NOMO-1 treated with DMSO at 0.1 percent for 48 hours (cell line): ENCODE data around the gene S100A9.

Experiments used
- DNase-seq: peaks from one replicate; lab custom pipeline; 2025; ENCODE audit not compliant: unreplicated experiment; lab: John Stamatoyannopoulos, UW

S100A9 gene

DNA sequence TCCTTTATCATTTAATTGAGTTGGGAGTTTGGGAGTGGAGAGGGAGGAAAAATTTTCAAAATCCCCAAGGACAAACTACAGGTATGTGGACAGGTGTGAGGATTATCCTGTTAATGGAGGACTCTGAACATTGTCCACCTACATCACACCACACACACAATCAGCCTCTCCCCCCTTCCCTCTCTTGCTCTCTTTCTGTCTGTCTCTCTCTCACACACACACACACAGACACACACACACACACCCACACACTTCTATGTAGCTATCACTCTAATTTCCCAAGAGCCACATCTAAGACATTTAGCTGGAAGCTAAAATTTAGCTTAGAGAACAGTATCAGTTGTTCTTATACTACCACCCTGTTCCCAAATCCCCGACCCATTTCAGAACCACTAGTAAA is 31.7 kb downstream of the S100A9 start:
- DNase-seq, result no peak

DNA sequence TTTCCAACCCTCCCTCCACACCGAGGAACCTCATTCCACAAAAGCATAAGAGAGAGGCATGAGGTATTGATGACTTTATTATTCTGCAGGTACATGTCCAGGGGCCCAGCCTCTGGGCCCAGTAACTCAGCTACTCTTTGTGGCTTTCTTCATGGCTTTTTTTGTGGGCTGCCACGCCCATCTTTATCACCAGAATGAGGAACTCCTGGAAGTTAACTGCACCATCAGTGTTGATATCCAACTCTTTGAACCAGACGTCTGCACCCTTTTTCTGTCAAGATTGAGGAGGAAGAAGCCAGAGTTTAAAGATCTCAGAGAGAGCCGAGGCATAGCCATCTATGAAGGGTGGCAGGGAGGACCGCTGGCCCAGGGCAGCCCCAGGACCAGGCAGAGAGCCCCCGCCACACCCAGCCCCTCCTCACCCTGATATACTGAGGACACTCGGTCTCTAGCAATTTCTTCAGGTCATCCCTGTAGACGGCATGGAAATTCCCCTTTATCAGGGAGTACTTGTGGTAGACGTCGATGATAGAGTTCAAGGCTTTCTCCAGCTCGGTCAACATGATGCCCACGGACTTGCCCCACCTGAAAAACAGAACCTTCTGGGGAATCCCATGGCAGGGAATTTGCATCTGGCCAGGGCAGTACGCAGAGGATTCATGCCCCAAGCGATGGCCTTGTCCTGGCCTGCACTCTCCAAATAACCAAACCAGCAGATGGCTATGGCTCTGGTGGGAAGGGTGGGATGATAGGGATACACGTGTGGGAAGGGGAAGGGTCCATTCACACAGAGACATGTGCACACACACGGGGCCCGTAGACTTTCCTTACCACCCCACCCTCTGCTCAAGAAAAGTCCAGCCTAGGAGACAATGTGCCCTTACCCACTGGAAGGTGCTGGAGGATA is 32.6 kb downstream of the S100A9 start:
- peak; percentile 82 for DNase-seq

DNA sequence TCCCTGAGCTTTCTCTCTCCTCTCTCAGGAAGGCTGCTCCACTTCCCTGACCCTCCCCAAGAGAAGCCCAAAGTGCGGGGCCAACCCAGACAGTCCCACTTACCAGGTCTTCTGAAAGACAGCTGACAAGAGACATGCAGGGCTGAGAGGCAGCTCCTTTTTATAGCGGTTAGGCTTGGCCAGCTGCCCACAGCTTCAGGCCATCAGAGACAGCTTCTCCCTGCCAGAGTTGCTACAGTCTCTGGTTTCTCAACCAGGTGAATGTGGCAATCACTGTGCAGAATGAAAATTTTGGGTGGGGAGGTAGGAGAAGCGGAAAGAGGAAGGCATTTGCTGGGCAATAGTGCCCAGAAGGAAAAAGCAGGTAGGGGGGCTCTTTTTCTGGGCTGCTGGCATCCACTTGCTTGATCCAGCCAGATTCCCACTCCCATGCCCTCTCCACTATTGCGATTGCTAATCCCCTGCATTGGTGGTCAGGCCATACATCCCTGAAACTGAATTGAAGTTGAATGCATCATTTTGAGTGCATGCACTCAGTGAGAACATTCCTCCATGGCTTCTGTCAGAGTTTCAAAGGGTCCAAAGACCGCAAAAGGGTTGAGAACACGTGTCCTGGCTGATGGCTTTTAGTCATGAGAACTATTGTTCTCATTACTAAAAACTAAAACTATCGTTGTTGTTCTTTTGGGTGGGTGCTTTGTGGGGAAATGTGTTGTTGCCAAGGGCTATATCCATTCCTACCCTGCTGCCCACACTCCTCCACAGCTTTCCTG is 33.5 kb downstream of the S100A9 start, which contains the start of gene S100A8:
Gene S100A8, minus strand, starts transcription at position 136 of the 773 bp plus-strand sequence. CDS start 538 bp downstream, outside the sequence.
- peak; percentile 80 for DNase-seq

DNA sequence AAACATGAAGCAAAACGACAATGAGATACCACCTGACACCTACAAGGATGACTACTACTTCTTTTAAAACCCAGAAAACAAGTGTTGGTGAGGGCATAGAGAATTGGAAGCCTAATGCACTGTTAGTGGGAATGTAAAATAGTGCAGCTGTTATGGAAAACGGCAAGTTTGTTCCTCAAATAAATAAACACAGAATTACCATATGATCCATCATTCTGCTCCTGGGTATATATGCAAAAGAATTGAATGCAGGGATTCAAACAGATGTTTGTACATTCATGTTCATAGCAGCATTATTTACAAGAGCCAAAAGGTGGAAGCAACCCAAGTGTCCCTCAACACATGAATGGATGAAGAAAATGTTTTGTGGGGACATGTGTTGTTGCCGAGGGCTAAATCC is 34.6 kb downstream of the S100A9 start:
- DNase-seq, result no peak

DNA sequence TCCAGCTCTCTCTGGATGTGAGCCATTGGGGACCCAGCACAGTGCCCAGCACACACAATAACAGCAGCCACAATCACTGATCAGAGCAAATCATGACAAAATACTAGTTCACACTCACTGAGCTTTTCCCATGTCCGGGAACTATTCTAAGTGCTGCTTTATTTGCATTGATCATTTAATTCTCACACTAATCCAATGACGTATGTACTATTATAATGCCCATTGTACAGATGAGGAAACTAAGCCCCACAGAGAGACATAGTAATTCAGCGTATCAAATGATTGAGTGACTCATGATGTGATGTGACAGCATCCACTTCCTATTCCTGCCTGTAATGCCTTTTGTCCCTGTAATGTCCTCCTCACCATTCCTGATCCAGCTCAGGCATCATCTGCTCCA is 35.2 kb downstream of the S100A9 start:
- no peak for DNase-seq

DNA sequence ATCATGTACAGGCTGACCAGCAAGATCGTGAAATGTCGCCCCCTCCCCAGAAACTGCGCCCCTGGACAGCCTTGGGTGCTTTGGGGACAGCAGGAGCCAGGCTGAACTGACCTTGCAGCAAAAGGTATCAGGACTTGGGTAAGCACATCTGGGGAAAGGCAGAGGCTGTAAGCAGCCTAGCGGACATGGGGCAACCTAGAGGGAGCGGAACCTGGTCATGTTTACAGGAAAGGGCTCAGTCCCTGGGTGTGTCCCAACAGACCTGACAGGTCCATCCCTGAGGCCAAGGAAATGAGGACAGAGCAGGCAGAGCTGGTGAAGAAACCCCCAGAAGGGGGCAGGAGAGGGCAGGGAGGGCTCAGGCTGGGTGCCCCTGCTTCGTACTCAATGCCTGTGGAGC is 36.3 kb downstream of the S100A9 start:
- no peak for DNase-seq

DNA sequence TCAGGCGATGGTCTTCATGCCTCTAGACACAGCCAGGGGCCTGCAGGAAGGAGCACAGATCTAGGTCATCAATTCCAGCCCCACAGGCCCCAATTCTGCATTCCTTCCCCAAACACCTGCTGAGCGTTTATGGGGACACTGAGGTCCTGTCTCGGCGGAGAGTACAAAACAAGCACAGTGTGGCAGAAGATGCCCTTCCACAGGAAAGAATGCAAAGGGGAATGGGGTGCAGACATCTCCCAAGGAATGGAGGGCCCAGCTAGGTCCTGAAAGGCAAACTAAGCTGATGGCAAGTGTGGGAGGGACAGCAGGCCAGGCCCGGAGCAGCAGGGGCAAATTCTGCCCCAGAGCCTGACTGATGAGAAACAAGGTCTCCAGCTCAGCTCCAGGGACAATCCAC is 36.7 kb downstream of the S100A9 start:
- no peak for DNase-seq

DNA sequence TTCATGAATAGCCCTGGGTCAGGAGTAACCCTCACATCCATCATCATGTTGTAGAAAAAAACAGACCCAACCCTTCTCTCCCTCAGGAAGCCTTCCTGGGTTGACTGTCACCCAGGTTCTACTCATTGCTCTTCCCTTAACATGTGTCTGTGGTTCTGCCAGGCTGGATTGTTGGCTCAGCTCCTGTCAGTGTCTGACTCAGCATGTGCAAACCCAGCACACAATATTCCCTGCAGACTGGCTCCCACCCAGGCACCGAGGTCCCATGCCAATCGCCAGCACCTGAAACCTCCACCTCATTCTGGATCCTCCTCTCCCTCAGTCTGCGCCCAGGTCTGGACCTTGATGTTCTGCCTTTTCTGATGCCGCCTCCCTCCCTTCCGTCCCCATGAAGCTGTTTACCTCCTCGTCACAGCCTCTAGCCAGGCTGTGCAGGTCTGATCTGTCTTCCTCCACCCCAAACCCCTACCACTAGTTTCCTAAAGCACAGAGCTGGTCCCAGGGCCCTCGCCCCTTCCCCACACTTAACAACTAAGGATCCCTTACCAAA is 37.6 kb downstream of the S100A9 start:
- DNase-seq, result no peak

DNA sequence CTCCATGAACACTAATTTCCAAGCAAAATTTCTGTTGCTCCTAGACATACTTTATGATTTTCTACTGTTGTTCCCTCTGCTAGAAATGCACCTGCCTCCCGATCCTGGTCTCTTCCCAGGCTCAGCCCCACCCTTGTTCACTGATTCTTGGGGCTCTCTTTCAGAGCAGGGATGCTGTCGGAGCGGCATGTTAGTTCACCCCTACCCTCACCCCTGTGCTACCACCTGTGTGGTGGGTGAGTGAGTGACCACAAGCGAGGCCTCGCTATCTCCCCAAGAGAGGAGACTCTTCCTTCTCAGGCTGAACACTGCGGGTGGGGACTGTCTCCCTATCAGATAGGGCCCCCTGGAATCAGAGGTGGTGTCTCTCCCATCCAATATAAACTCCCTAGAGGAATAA is 38.1 kb downstream of the S100A9 start:
- no peak for DNase-seq

DNA sequence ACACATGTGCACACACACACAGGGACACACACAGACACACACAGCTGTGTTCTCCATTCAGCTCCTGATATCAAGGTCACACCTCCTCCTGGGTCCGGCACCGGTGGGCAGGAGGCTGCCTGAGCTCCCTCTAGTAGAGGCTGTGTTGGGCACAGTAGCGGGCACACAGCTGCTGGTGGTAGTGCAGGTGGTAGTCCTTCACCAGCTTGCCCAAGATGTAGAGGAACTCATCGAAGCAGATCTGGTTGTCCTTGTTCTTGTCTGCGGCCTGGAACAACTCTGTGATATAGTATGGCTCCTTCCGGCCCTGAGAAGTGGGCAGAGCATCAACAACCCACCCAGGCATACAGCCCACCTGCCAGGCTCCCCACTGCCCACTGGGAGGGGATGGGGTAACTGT is 38.8 kb downstream of the S100A9 start:
- DNase-seq, result no peak

DNA sequence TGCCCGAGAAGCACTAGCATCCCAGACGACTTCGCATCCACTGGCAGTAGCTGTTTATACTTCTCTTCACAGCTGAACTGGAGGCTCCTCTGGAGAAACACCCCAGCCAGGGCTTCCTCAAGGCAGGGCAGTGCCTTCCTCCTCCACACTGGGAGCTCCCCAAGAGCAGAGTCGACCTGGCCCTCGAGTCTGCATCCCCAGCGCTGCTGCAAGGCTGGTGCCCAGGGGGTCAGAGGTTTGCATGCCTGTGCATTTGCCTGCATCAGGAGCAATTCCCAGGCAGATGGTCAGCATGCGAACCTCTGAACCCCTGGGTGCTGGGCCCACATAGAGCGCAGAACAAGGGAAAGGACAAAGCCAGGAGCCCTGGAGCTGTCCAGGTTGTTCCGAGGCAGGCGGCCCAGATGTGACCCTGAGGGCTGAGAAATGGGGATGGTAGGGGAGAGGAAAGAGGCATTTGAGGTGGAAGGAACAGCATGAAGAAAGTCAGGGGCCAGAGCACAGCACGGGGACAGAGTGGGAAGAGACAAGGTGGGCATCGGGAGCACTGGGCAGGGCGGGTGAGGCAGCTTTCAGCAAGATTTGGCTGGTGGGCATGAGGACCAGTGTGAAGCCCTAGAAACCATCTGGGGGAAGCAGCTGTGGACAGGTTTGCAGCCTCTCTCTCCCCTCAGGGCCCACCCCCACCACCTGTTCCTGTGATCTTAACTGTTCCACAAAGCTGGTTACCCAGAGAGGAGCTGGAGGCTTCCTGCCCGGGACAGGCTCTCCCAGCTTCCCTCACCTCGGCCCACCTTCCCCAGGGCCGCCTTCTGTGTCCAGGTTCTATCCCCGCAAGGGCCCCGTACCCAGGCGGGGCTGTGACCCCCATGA is 39.6 kb downstream of the S100A9 start:
- no peak for DNase-seq

DNA sequence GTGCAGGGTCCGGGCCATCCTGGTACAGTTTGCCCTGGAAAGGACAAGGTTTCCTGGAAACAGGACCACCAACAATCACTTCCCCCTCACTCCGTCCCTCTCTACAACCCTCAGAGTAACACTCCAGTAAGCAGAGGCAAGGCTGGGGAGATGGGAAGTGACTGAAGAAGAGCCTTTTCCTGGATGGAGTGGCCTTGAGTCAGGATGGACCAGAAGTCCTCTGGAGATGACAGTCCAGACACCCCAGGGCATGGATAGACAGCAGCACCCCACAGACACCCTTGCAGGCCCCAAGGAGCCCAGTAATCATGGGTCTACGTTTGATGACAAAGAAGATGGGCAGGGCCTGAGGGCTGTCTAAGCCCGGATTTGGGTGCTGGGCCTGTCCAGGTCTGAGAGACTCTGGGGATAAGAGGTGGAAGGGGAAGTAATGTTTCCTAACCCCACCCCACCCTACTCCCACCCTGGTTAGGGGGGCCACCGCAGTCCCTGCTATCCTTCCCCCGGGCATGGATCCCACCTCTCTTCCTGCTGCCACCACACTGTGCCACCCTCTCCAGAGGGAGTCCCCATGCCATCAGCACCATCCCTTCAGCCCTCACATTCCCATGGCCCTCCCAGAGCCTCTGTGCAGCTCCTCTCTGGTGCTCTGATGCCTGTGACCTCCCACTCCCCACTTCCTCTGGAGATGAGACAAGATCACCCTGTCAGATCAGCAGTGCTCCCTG is 40.4 kb downstream of the S100A9 start:
- no peak for DNase-seq

DNA sequence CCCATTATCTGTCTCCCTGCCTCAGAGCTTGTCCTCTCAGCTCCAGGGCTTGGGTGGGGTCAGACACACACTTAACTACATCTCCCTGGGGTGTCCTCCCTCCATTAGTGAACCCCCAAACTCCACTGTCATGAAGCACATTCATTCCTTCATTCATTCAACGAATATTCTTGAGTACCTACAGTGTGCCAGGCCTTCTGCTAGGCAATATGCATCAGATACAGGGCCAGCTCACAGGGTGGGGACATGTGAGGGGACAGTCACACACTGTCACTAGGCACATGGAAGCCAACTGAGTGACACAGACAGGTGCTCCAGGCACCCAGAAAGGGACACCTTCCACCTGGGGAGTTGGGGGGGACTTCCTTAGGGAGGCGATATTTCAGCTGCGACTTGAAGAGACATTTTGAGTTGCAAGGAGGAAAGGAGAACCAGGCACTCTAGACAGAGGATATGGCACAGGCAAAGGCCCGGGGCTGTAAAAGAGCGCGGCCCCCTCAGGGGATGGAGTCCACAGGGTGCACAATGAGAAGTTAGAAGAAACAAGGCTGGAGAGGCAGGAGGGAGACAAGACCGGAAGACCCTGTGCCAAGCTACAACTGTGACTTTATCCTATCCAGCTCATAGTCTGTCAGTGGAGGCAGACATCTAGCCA is 41.9 kb downstream of the S100A9 start:
- DNase-seq, result no peak

DNA sequence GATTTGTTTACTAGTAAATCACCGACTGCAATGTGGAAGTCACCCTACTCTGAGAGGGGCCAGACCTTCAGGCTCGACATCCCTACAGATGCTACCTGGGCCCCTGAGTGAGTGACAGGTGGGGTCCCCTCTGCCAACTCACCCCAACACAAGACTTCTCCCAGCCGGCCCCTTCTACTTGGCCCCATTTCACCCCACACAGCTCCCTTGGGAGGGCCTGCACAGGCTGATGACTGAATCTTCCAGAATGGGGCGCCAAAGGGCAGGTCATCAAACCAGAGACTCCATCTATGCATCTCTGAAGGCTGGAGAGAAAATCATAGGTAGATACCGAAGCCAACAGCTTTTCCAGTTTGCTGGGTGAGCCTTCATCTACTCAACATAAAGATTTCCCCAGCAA is 42.6 kb downstream of the S100A9 start:
- DNase-seq, result no peak

DNA sequence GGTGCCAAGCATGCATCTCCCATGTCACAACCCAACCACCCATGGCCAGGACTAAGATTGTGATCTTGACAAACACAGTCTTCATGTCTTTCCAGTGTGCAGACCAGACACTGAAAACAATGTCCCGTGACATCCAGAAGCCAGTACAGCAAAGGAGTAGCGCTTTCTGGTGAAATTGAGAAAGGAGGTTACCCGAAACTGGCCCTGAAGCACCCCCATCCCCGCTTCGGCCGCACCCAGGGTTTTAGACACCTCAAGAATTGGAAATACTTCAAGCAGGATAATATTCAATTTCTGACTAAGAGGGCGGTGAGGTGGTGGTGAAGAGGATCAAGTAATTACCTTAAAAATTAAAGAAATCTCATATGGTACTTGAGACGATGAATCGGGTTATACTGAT is 43.8 kb downstream of the S100A9 start:
- DNase-seq, result no peak

DNA sequence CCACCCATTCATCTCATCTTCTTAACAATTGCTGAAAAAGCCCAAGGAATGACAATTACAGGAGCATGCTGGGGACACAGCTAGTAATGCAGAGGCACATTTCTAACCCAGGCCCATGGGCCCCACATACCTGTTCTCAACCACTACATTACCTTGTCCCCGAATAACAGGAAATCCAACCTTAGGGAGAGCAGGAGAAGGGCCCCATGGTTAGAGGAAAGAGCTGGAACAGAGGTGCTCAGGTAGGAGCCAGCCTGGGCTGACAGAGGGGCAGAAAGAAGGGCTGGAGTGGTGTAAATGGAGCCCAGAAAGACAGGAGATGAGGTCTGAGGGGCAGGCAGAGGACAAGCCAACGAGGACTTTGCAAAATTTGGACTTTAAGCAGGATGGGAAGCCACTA is 44.6 kb downstream of the S100A9 start:
- no peak for DNase-seq

DNA sequence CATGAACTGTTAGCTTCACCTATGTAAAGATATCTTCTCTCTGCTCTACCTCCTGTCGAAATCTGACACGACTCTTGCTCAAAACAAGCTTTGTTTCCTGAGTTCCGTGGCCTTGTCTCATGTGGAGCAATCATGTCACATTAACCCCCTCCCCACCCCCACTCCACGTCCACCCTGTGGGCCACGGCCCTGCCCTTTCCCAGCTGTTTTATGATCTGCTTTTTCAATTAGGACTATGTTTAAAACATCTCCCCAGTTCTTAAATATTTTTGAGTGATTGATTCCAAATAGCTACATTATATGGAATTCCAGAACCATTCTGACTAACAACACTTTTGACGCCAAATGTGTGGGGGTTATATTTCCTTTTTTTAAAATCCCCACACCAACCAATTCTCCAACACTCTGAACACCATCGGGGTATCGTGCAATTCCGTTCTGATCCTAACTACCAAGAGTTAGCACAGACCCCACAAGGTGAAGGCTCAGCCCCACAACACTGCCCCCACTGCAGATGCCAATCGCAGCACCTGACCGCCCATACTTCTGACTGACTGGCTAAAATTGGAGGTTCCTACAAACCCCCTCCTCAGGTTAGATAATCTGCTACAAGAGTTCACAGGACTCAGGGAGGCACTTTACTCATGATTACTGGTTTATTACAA is 45.9 kb downstream of the S100A9 start:
- DNase-seq, result peak; percentile 19

DNA sequence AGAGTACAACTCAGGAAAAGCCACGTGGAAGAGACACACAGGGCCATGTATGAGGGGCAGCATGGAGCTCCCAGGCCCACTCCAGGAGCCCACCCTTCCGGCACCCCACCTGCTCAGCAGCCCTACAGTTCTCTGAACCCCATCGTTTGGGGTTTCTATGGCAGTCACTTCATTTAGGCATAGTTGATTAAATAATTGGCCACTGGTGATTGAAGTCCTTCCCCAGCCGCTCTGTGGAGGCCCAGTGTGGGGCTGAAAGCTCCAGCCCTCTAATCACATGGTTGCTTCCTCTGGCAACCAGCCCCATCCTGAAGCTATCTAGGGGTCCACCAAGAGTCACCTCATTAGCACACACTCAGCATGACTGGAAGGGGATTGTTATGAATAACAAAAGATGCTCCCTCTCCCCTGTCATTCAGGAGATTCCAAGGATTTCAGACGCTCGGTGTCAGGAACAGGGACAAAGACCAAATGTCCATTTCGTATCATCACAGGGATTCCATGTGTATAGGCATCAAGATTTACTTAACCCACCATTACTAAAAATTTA is 46.5 kb downstream of the S100A9 start:
- DNase-seq, result no peak

DNA sequence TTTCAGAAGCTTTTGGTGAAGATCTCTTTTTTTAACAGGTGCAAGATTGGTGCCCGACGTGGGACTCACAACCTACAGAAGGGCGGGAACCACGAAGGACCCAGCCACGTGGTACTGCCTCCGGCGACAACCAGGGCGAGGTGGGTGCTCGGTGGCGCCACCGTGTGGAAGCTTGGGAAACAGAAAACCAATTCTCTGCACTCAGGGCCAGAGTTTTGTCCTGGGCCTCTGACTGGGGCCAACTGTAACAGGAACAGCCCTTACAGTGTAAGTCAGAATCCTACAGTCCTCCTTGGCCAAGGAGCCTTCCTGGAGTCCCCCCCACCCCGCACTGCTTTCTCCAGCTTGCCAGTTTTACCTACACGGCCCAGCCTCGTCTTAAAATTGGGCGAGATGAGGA is 47.1 kb downstream of the S100A9 start:
- peak; percentile 57 for DNase-seq
